HepG2 (cell line): ENCODE results near the gene NLRP6. TPM values are rescaled to one million over a fixed set of nuclear protein-coding genes. Genes with fewer than 3 reads are reported as not detected.

Experiments
- ATAC-seq: fragments of 200-7000 bp; cut with Tn5 transposase; 3 replicates; pipeline ENCODE4 v1.9.1; 2020; ENCODE audit warnings: mild to moderate bottlenecking, moderate library complexity
- BruUV-seq: library from RNA; stranded (reverse); fragments of 400-500 nt; replicated peaks from 2 replicates; lab custom pipeline; 2021; lab: Mats Ljungman, UMichigan
- CTCF ChIA-PET: fragments of 300-600 bp; formaldehyde crosslinking; extraction: SDS; loops from one replicate; lab custom pipeline; 2021; ENCODE audit warnings: low total read pairs, inconsistent platforms, low intra/inter-chr PET ratio; lab: Yijun Ruan, JAX
- POLR2A ChIA-PET: fragments of 350-600 bp; sonication (Branson Sonifier 250); formaldehyde crosslinking; loops from one replicate; lab custom pipeline; 2020; ENCODE audit warnings: antibody characterized with exemption, inconsistent platforms; lab: Yijun Ruan, JAX
- DNase-seq: peaks from one replicate; pipeline ENCODE4 v3.0.0-alpha.2; 2015; ENCODE audit warnings: low spot score
- FAIRE-seq: peaks from 3 replicates; lab custom pipeline; 2011; peaks lifted over from hg19 to GRCh38; lab: Jason Lieb, UNC
- H2AFZ ChIP-seq: one replicate; pipeline ENCODE4 v1.6.1; 2011; ENCODE audit warnings: low read length, inconsistent platforms
- H3K27ac ChIP-seq: fragments of 300-600 bp; 3 replicates; pipeline ENCODE4 v1.8.0; 2011; ENCODE audit warnings: mixed run types, mild to moderate bottlenecking, mixed read lengths, low read length, inconsistent platforms; ENCODE audit not compliant: insufficient read depth; ENCODE audit errors: extremely low read length
- H3K27me3 ChIP-seq, 2 experiments: fragments of 200-600 bp in 1 of 2; 2 replicates in 1 of 2; 3 replicates in 1 of 2; pipeline versions ENCODE4 v1.6.0 to v1.8.0; 2011; ENCODE audit warnings: low read length in 2 of 2, mild to moderate bottlenecking in 2 of 2, moderate library complexity in 2 of 2, inconsistent platforms in 1 of 2; ENCODE audit not compliant: insufficient read depth in 2 of 2, control insufficient read depth in 1 of 2
- H3K36me3 ChIP-seq, 2 experiments: fragments of 200-600 bp in 1 of 2; replicated peaks in 1 of 2; 2 replicates in 1 of 2; 3 replicates in 1 of 2; pipeline versions ENCODE4 v1.5.1 to v1.8.0; 2011; ENCODE audit warnings: low read length in 2 of 2, inconsistent platforms in 1 of 2; ENCODE audit not compliant: insufficient read depth in 2 of 2, control insufficient read depth in 1 of 2
- H3K4me1 ChIP-seq: 2 replicates; pipeline ENCODE4 v1.5.1; 2012; ENCODE audit warnings: low read length, inconsistent platforms; ENCODE audit not compliant: insufficient read depth
- H3K4me2 ChIP-seq: 2 replicates; pipeline ENCODE4 v1.6.0; 2011; ENCODE audit warnings: low read depth, low read length, inconsistent platforms
- H3K4me3 ChIP-seq, 3 experiments: fragments of 200-600 bp in 1 of 3; sonication (generic), shearing (Covaris generic) in 1 of 3; replicated peaks in 1 of 3; 2 replicates each; pipeline ENCODE4 v1.5.1; 2011 to 2016; ENCODE audit warnings: low read length in 3 of 3, inconsistent platforms in 2 of 3, low read depth in 2 of 3, mild to moderate bottlenecking in 2 of 3, control low read depth in 1 of 3, mixed read lengths in 1 of 3; ENCODE audit not compliant: insufficient read depth in 1 of 3
- H3K79me2 ChIP-seq: one replicate; pipeline ENCODE4 v1.6.1; 2011; ENCODE audit warnings: low read length, inconsistent platforms; ENCODE audit not compliant: insufficient read depth
- H3K9ac ChIP-seq: 2 replicates; pipeline ENCODE4 v1.6.0; 2011; ENCODE audit warnings: mild to moderate bottlenecking, low read depth, low read length, inconsistent platforms; ENCODE audit not compliant: insufficient read depth
- H3K9me3 ChIP-seq: 2 replicates; pipeline ENCODE4 v1.5.1; 2012; ENCODE audit warnings: mild to moderate bottlenecking, low read length
- H4K20me1 ChIP-seq: 2 replicates; pipeline ENCODE4 v1.6.0; 2011; ENCODE audit warnings: inconsistent platforms, mild to moderate bottlenecking, low read length, moderate library complexity; ENCODE audit not compliant: insufficient read depth
- ATAD3A ChIP-seq: sonication (generic); formaldehyde crosslinking; IDR thresholded peaks from 2 replicates; pipeline ENCODE4 v1.4.0; 2020; ENCODE audit warnings: missing genetic modification reagents
- EED ChIP-seq: sonication (generic); formaldehyde crosslinking; IDR thresholded peaks from 2 replicates; pipeline ENCODE4 v1.5.0; 2020; ENCODE audit warnings: mild to moderate bottlenecking, missing genetic modification reagents
- KDM1A ChIP-seq: IDR thresholded peaks from 2 replicates; pipeline ENCODE4 v1.6.1; 2016; ENCODE audit warnings: missing compliant biosample characterization
- ZNF138 ChIP-seq: sonication (generic); formaldehyde crosslinking; IDR thresholded peaks from 2 replicates; pipeline ENCODE4 v1.5.0; 2020; ENCODE audit warnings: mild to moderate bottlenecking, low read depth, missing genetic modification reagents
- ZNF180 ChIP-seq: sonication (generic); formaldehyde crosslinking; IDR thresholded peaks from 2 replicates; pipeline ENCODE4 v1.4.0; 2020; ENCODE audit warnings: low read depth, missing genetic modification reagents, borderline replicate concordance
- ZNF276 ChIP-seq: sonication (generic); formaldehyde crosslinking; IDR thresholded peaks from 2 replicates; pipeline ENCODE4 v1.4.0; 2020; ENCODE audit warnings: mild to moderate bottlenecking, low read depth, missing genetic modification reagents
- ZNF318 ChIP-seq: sonication (generic); formaldehyde crosslinking; IDR thresholded peaks from 2 replicates; pipeline ENCODE4 v1.4.0; 2020; ENCODE audit warnings: mild to moderate bottlenecking, missing genetic modification reagents
- ZNF674 ChIP-seq: sonication (generic); formaldehyde crosslinking; IDR thresholded peaks from 2 replicates; pipeline ENCODE4 v1.5.0; 2020; ENCODE audit warnings: low read depth, mild to moderate bottlenecking, missing genetic modification reagents
- ZSCAN25 ChIP-seq: sonication (generic); formaldehyde crosslinking; IDR thresholded peaks from 2 replicates; pipeline ENCODE4 v1.8.0; 2022; ENCODE audit warnings: mild to moderate bottlenecking, missing genetic modification reagents
- WGBS: methylation state at CpG from one replicate; pipeline ENCODE4 v1.1.6; 2017; ENCODE audit warnings: low lambda C conversion rate; 5-methylcytosine and 5-hydroxymethylcytosine counted together
- in situ Hi-C: cut with HindIII; loops from 2 replicates; pipeline ENCODE4 v1.10.0; 2017; ENCODE audit warnings: low pct_unique_long_range_greater_than_20kb; ENCODE audit not compliant: extremely low pct_ligation_motif_present
- intact Hi-C: fragments of 100-400 bp; cut with micrococcal nuclease; formaldehyde crosslinking; loops from one replicate; pipeline ENCODE4 v1.10.0; 2022; ENCODE audit not compliant: unreplicated experiment
- polyA plus RNA-seq, 8 experiments: library from polyadenylated mRNA; depleted of rRNA in 3 of 8; stranded (reverse) in 7 of 8; unstranded in 1 of 8; fragments of >200 nt; fragmentation: Illumina TruSeq in 4 of 8; extraction: Trizol in 4 of 8; gene quantifications; 2 replicates each; pipeline versions ENCODE4 v1.2.1 to v1.2.3, GENCODE V29; 2011 to 2016; ENCODE audit warnings: low read depth in 4 of 8, missing spikeins in 1 of 8, mixed read lengths in 1 of 8; ENCODE audit not compliant: insufficient read depth in 1 of 8
- total RNA-seq, 5 experiments: library from RNA; depleted of rRNA; stranded (reverse); fragments of >200 nt; fragmentation: Illumina TruSeq; extraction: Trizol; gene quantifications; 2 replicates each; pipeline ENCODE4 v1.2.3, GENCODE V29; 2016; ENCODE audit warnings: low read depth in 1 of 5

NLRP6 gene
- total and polyA plus RNA-seq, 2 of the 13 experiments (the other 11 are each of a cell fraction or from before 2014, with no cell fraction given), result not detected

GRCh38 chr11:255176-255575 is 23.0 kb upstream of the NLRP6 start:
- H4K20me1 ChIP-seq, result no peaks in the 10 kb centered on the region
- POLR2A ChIA-PET, result no interaction called here
- intact Hi-C loops, result no loop called here
- H3K27ac ChIP-seq, result no peak overlapping the region
- H3K27me3 ChIP-seq, result peaks cover 0 to 7% of the 10 kb centered on the region in 2 experiments; a peak in 1 of 5 replicates
- H3K36me3 ChIP-seq, result peaks cover 18 to 31% of the 10 kb centered on the region in 2 experiments; a peak in 4 of 5 replicates
- no TSS peak for BruUV-seq
- no peak overlapping the region for H3K9ac ChIP-seq
- H3K4me2 ChIP-seq, result no peak overlapping the region
- no peaks in the 10 kb centered on the region for H3K9me3 ChIP-seq
- H2AFZ ChIP-seq, result no peak overlapping the region
- in situ Hi-C loops, result no loop called here
- no peak for DNase-seq
- H3K4me3 ChIP-seq, result no peak overlapping the region
- 43% methylated on average over 3 of the region's 3 CpGs for WGBS
- TF ChIP-seq ZNF180 (CRISPR knock-in tag) (no peak), KDM1A (CRISPR knock-in tag) (no peak)
- TF ChIP-seq, all 625 proteins: peak for 0
- FAIRE-seq (no peak), ATAC-seq (no peak)
- CTCF ChIA-PET, result no interaction called here
- H3K4me1 ChIP-seq, result peaks cover 8% of the 10 kb centered on the region; the same call in 1 of the 2 replicates
- H3K79me2 ChIP-seq, result no peaks in the 10 kb centered on the region

GRCh38 chr11:255816-256215 is 22.4 kb upstream of the NLRP6 start:
- no peak overlapping the region for H3K9ac ChIP-seq

More at GRCh38 chr11:255816-256215, 22.4 kb upstream of the NLRP6 start:
- ChIA-PET CTCF (no interaction called here), POLR2A (no interaction called here)
- no peak overlapping the region for H3K4me3 ChIP-seq
- no peaks in the 10 kb centered on the region for H4K20me1 ChIP-seq
- H3K36me3 ChIP-seq, result peaks cover 17 to 25% of the 10 kb centered on the region in 2 experiments; a peak in 4 of 5 replicates
- no peak overlapping the region for H3K27ac ChIP-seq
- no peaks in the 10 kb centered on the region for H3K9me3 ChIP-seq
- intact Hi-C loops (no loop called here), in situ Hi-C loops (no loop called here)
- ATAC-seq (no peak), DNase-seq (no peak), FAIRE-seq (no peak)
- no peak overlapping the region for H3K4me2 ChIP-seq
- H3K27me3 ChIP-seq, result peaks cover 0 to 7% of the 10 kb centered on the region in 2 experiments; a peak in 1 of 5 replicates
- no peak for TF ChIP-seq ZSCAN25
- no peak for TF ChIP-seq ZNF318 (CRISPR knock-in tag)
- no peak for TF ChIP-seq EED (CRISPR knock-in tag)
- no peak for TF ChIP-seq ZNF674 (CRISPR knock-in tag)
- no peak for TF ChIP-seq ZNF276
- no peak for TF ChIP-seq ATAD3A
- TF ChIP-seq ZNF138 (CRISPR knock-in tag), result no peak
- H3K4me1 ChIP-seq, result peaks cover 8% of the 10 kb centered on the region; the same call in 1 of the 2 replicates
- H2AFZ ChIP-seq, result no peak overlapping the region
- WGBS, result 86% methylated on average over 2 of the region's 2 CpGs
- H3K79me2 ChIP-seq, result no peaks in the 10 kb centered on the region
- BruUV-seq, result no TSS peak
